ENCODE measurements around the gene EVC2.

The EVC2 gene

GRCh38 chr4:5711479-5712184, 3.3 kb upstream of the EVC2 start:
- no peak for DNase-seq

DNA sequence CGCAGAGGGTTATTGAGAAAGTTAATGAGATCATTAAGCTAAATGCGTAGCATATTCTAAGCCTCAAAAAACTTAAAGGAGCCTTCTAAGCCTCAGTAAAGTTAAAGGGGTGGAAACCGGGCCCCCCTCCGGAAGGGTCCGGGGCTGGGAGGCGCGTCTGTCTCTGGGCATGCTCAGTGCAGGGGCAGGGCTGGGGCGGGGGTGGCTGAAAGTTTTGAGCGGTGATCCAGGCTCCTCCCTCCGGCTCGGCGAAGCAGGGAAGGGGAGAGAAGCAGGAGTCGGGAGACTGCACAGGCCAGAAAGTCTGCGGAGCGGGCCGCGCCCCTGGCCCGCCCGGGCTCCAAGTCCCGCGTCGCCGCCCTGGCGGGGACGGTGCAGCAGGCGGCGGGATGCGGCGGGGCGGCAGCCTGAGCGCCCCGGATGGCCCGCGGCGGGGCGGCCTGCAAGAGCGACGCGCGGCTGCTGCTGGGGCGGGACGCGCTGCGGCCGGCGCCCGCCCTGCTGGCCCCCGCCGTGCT, 2.7 kb upstream of the EVC2 start, which contains the start of gene EVC:
Gene EVC (plus strand): TSS at position 241 of the 518 bp plus-strand sequence. CDS start 180 bp downstream, at position 421.
- DNase-seq: no peak

- no peak for DNase-seq
Observed at GRCh38 chr4:5710065-5710960, 2.0 kb upstream of the EVC2 start.

GRCh38 chr4:5709207-5709575, 832 bp upstream of the EVC2 start:
- no peak for DNase-seq

DNA sequence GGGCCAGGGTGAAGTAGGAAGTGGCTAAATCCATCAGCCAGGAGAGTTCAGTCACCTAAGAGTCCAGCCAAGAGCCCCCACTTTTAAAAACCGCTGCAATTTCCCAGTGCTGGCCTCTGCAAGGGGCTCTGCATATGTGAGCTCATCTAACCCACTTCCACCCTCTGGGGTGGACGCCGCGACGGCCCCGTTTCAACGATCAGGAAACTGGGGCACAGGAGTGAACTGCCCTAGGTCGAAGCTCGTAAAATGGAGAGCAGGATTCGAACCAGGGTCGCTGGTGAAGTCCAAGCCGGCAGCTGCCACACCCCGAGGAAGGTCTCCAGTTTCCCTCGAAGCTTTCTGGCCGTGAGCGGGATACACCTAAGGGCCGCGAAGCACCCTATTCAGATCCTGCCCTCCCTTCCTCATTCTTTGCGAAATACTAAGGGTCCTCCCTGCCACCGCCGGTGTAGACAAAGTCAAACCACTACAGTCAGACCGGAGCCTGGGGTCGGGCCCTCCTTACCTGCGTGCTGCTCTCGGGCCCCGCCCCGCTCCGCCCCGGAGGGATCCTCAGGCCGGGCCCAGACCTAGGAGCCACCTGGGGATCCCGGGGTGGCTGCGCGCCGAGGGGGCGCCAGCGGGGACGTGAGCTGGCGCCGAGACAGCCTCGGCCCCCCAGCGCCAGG, 446 bp downstream of the EVC2 start:
- DNase-seq: no peak

DNA sequence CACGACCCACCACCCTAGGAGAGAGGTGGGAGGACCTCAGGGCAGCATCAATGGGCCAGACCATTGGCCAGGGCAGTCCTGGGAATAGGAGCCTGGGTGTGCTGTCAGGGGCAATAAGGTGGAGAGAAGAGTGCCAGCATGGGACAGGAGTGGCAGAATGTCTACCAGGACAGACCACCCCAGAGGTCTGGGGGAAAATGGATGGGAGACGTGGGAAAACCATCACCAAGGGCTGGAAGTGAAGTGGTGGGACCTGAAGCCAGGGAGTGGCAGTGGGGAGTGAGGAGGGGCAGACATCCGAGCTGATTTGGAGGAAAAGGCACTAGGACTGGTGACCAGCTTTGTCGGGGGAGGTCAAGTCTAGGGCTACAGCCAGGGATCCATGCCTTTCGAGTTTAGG, 993 bp downstream of the EVC2 start:
- DNase-seq: no peak

GRCh38 chr4:5706486-5707290, 1.7 kb downstream of the EVC2 start:
- DNase-seq: no peak

DNA sequence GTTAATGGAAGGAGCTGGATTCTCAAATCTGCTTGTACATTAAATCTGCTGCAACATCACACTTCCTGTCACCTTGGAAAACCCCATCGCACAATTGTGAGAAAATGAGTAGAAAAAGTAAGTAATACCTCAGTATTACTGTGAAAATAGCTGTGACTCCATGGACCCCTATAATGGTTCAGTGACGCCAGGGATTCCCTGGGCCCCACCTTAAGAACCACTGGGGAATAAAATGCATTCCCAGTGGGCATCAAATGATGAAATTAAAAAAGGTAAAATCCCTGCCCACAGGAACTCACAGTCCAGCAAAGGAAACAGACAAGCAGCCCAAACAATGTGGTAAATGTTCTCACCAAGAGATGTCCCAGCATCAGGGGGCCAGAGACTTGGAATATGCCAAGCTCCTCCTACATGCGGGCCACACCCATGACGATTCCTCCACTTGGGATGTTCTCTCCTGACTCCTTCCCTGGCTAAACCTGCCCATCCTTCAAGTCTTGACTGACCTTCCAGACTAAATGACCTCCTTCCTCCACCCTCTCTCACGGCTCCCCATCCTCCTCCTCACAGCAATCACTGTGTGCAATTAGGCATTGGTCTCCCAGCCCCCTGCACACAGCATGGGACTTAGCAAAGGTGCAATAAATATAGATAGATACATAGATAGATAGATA, 2.6 kb downstream of the EVC2 start:
- no peak for DNase-seq

DNA sequence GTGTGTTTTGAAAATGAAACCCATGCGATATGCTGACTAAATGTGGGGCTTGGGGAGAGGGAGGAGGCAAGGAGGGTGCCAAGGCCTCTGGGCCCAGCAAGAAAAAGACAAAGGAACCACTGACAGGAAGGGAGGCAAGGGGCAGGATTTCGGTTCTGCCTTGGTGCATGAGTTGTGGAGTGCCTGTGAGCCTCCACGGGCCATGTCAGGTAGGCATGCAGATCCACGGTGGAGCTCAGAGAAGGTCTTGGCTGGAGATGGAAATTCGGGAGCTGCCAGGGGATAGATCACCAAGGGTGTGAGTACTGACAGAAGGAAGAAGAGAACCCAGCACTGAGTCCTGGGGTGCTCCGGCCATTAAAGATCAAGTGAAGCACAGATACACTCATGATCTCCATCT, 4.1 kb downstream of the EVC2 start:
- DNase-seq: no peak

- no peak for DNase-seq
Observed at GRCh38 chr4:5703831-5704230, 4.5 kb downstream of the EVC2 start.

DNA sequence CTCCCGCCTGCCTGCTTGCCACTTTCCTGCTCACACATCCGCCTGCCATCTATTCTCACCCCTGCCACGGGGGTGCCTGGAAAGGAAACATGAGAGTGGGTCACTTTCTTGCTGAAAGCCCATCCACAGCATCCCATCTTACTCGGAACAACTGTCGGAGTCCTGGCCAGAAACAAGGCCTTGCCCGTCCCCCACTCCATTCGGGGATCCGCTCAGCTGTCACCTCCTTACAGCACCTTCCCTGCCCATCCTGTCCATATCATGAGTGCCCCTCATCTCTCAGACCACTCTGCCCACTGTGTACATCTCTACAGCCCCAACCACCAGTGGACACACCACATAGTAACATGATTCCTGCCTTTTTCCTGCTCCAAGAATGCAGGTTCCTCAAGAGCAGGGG, 6.4 kb downstream of the EVC2 start:
- DNase-seq: no peak

- DNase-seq: no peak
Observed at GRCh38 chr4:5700459-5700858, 7.9 kb downstream of the EVC2 start.

DNA sequence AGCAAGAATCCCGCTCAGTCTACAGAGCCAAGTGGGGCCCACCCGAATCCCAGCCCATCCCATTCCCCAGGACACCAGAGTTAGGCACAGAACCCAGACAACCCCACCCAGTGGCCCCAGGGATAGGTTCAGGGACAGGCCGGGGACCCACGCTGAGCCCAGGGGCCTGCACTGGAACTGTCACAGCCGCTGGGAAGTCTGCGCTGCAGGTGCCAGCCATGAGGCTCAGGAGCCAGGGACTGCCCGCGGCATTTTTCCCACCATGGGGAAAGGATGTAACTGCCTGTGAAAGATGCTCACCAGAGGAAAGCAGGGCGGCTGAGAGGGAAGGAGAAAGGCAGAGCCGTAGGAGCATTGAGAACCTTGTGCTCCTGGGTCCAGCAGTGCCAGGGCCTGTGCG, 12.0 kb downstream of the EVC2 start:
- DNase-seq: no peak

- no peak for DNase-seq
Observed at GRCh38 chr4:5693871-5694270, 14.5 kb downstream of the EVC2 start.

DNA sequence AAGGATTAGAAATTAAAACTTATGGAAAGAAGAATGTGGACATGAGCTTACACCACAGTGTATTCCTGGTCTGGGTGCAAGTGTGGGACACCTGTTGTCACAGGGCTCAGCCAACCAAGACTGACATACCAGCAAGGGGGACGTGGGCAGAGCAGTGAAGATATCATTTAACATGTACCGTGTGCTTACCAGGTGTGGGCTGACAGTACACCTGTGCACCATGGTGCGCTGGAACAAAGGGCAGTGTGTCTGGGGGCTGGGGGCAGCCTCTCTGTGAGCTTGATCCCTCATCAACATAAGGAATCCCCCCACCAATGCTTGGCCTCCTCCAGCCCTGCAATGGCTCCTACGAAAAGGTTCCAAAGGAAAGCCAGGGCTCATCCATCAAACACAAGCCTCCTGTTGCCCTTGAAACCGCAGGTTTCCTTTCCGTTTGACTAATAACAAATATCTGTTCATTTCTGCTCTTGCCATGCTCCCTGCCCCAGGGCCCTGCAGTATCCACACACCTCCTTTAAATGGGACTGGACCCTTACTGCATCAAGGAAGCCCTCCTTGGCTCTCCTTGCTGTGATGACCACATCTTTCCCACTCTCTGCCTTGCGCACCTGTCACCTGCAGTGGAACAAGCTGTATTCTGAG, 16.7 kb downstream of the EVC2 start:
- no peak for DNase-seq

- DNase-seq: no peak
Observed at GRCh38 chr4:5689065-5689464, 19.3 kb downstream of the EVC2 start.

GRCh38 chr4:5686338-5686737, 22.0 kb downstream of the EVC2 start:
- no peak for DNase-seq

DNA sequence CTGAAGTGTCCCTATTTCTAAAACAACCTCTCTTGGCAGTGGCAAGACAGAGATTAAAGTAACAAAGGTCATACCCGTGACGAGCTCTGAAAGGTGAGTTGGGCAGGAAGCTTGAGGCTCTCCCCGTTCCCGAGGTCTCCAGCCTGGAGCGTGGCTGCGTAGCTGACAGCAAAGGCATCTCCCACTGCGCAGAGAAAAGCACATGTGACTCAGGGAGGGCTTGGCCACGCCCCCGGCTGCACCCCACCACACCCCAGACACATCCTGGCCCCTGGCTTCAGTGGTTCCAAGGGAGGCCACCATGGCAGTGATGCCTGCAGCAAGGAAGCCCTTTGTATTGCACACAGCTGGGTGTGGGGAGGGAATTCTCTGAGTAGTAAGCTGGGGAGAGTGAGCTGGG, 23.1 kb downstream of the EVC2 start:
- DNase-seq: no peak

DNA sequence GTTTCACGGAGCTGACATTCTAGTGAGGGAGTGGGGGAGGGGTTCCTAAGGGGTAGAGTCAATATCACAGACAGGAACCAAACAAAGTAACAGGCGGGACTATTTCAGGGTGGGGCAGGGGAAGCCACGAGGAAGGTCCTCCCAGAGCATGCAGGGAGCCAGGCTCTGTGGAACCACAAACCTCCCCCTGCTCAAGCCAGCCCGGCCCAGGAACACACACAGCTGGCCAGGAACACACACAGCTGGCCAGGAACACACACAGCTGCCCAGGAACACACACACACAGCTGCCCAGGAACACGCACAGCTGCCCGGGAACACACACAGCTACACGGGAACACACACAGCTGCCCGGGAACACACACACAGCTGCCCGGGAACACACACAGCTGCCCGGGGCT, 24.8 kb downstream of the EVC2 start:
- no peak for DNase-seq

- DNase-seq: no peak
Observed at GRCh38 chr4:5678977-5679376, 29.4 kb downstream of the EVC2 start.

- DNase-seq: no peak
Observed at GRCh38 chr4:5676763-5677162, 31.6 kb downstream of the EVC2 start.

GRCh38 chr4:5666741-5667140, 41.6 kb downstream of the EVC2 start:
- no peak for DNase-seq

Measured in activated CD4-positive, alpha-beta T cell treated with anti-CD3 and anti-CD28 coated beads for 1 hour (primary cell).